Panc1 (cell line): ENCODE data around the gene TSPO2. TPM values are rescaled to one million over a fixed set of nuclear protein-coding genes. Genes with fewer than 3 reads are reported as not detected.

Experiments used
- ATAC-seq: fragments of 200-7000 bp; cut with Tn5 transposase; 2 replicates; pipeline ENCODE4 v1.9.1; 2020; ENCODE audit warnings: mild to moderate bottlenecking, moderate library complexity
- BruUV-seq: library from RNA; stranded (reverse); fragments of 400-500 nt; replicated peaks from 2 replicates; lab custom pipeline; 2021; lab: Mats Ljungman, UMichigan
- CTCF ChIA-PET: fragments of 300-600 bp; sonication (Branson Sonifier 250); formaldehyde crosslinking; loops from one replicate; lab custom pipeline; 2022; ENCODE audit warnings: antibody characterized with exemption; lab: Charles Lee
- POLR2A ChIA-PET: fragments of 300-600 bp; sonication (Branson Sonifier 250); formaldehyde crosslinking; loops from one replicate; lab custom pipeline; 2022; ENCODE audit warnings: antibody characterized with exemption; lab: Charles Lee
- DNase-seq: peaks from one replicate; pipeline ENCODE4 v3.0.0-alpha.2; 2010; ENCODE audit warnings: low read depth, low spot score
- H3K27ac ChIP-seq: 2 replicates; pipeline ENCODE4 v1.5.1; 2011; ENCODE audit warnings: mild to moderate bottlenecking, low read length, inconsistent platforms
- H3K27me3 ChIP-seq: fragments of 200-500 bp; sonication (Bioruptor generic); 2 replicates; pipeline ENCODE4 v1.6.0; 2014; ENCODE audit warnings: low read length, inconsistent platforms; ENCODE audit not compliant: control insufficient read depth, insufficient read depth
- H3K36me3 ChIP-seq: fragments of 200-500 bp; sonication (Bioruptor generic); 2 replicates; pipeline ENCODE4 v1.5.1; 2014; ENCODE audit warnings: inconsistent platforms, mild to moderate bottlenecking, low read length, moderate library complexity; ENCODE audit not compliant: control insufficient read depth, insufficient read depth
- H3K4me1 ChIP-seq: 2 replicates; pipeline ENCODE4 v1.5.1; 2011; ENCODE audit warnings: inconsistent platforms, mild to moderate bottlenecking, low read length, moderate library complexity; ENCODE audit not compliant: control insufficient read depth, insufficient read depth
- H3K4me3 ChIP-seq, 2 experiments: 2 replicates each; pipeline ENCODE4 v1.5.1; 2011 to 2012; ENCODE audit warnings: low read depth in 2 of 2, low read length in 2 of 2, mild to moderate bottlenecking in 2 of 2, inconsistent platforms in 1 of 2, moderate library complexity in 1 of 2
- H3K9me3 ChIP-seq: fragments of 200-500 bp; sonication (Bioruptor generic); 2 replicates; pipeline ENCODE4 v1.5.1; 2014; ENCODE audit warnings: low read depth, mild to moderate bottlenecking, inconsistent platforms, low read length, moderate library complexity; ENCODE audit not compliant: control insufficient read depth, insufficient read depth
- CTCF ChIP-seq: fragments of 450-650 bp; IDR thresholded peaks from 2 replicates; pipeline ENCODE4 v1.5.1; 2017; ENCODE audit warnings: mild to moderate bottlenecking
- POLR2AphosphoS5 ChIP-seq: IDR thresholded peaks from 2 replicates; pipeline ENCODE4 v1.6.1; 2012; ENCODE audit warnings: mild to moderate bottlenecking, low read depth, low read length, moderate library complexity
- REST ChIP-seq, 2 experiments: IDR thresholded peaks; 2 replicates each; pipeline ENCODE4 v1.6.1; 2011 to 2012; ENCODE audit warnings: low read depth in 2 of 2, control low read depth in 1 of 2, low read length in 1 of 2, mild to moderate bottlenecking in 1 of 2, moderate library complexity in 1 of 2; ENCODE audit not compliant: insufficient read depth in 1 of 2
- SIN3A ChIP-seq: IDR thresholded peaks from 2 replicates; pipeline ENCODE4 v1.6.1; 2012; ENCODE audit warnings: low read depth, mild to moderate bottlenecking, low read length, moderate library complexity, borderline replicate concordance; ENCODE audit not compliant: insufficient read depth
- TCF7L2 ChIP-seq: IDR thresholded peaks from 2 replicates; pipeline ENCODE4 v1.6.1; 2011; ENCODE audit warnings: mild to moderate bottlenecking, low read depth, low read length, inconsistent platforms
- in situ Hi-C: cut with HindIII; loops from 2 replicates; pipeline ENCODE4 v1.10.0; 2016; ENCODE audit warnings: low sequenced_read_pairs, low pct_unique_long_range_greater_than_20kb
- intact Hi-C: fragments of 100-400 bp; cut with micrococcal nuclease; formaldehyde crosslinking; loops from one replicate; pipeline ENCODE4 v1.10.0; 2022; ENCODE audit not compliant: unreplicated experiment
- total RNA-seq: library from RNA; stranded (reverse); gene quantifications from one replicate; pipeline ENCODE4 v1.2.1, GENCODE V29; 2021; ENCODE audit not compliant: unreplicated experiment

The TSPO2 gene
- total RNA-seq, 1 experiment from 2014 or later, result not detected

- no peaks in the 10 kb centered on the region for H3K27me3 ChIP-seq
- H3K36me3 ChIP-seq, result peaks cover 7% of the 10 kb centered on the region; the same call in 1 of the 2 replicates
- DNase-seq (no peak), ATAC-seq (no peak)
- H3K27ac ChIP-seq, result no peak overlapping the region
- H3K4me3 ChIP-seq, result no peak overlapping the region
- no peaks in the 10 kb centered on the region for H3K9me3 ChIP-seq
- ChIA-PET CTCF (no interaction called here), POLR2A (interaction anchor here (0.7 kb wide), 1 partner anchor 79 kb away, joined by 14 read pairs; no protein-coding TSS in a partner anchor)
- H3K4me1 ChIP-seq, result no peaks in the 10 kb centered on the region
- no TSS peak for BruUV-seq
- in situ Hi-C loops, result no loop called here
- TF ChIP-seq TCF7L2, result no peak
- no peak for TF ChIP-seq POLR2AphosphoS5
- TF ChIP-seq CTCF, result no peak
- no peak for TF ChIP-seq REST (IDR thresholded peaks at IDR 0.05; ENCODE audit: insufficient read depth in 1 of 2, low read depth in 2 of 2, low read length in 1 of 2)
- no peak for TF ChIP-seq SIN3A
- intact Hi-C loops, result no loop called here
Observed at GRCh38 chr6:41061196-41061726, 19.0 kb downstream of the TSPO2 start.

- no peak for DNase-seq
- no peak for ATAC-seq
- Histone ChIP-seq H3K4me1 (0 out of 2 replicates have a peak, but pooled peaks cover 5% of the 10 kb centered on the region), H3K27ac (no peak overlapping the region), H3K4me3 (no peak overlapping the region), H3K36me3 (peaks cover 7% of the 10 kb centered on the region; the same call in 1 of the 2 replicates), H3K27me3 (no peaks in the 10 kb centered on the region), H3K9me3 (no peaks in the 10 kb centered on the region)
- no peak for TF ChIP-seq SIN3A
- no peak for TF ChIP-seq REST (IDR thresholded peaks at IDR 0.05; ENCODE audit: insufficient read depth in 1 of 2, low read depth in 2 of 2, low read length in 1 of 2)
- no peak for TF ChIP-seq CTCF
- no peak for TF ChIP-seq POLR2AphosphoS5
- TF ChIP-seq TCF7L2, result no peak
- ChIA-PET POLR2A (no interaction called here), CTCF (no interaction called here)
- intact Hi-C loops, result no loop called here
- no TSS peak for BruUV-seq
- in situ Hi-C loops, result no loop called here
Observed at GRCh38 chr6:41062056-41062455, 19.8 kb downstream of the TSPO2 start.
